ENCODE measurements around the gene PLCB1. TPM values are rescaled to one million over a fixed set of nuclear protein-coding genes. Genes with fewer than 3 reads are reported as not detected.

The PLCB1 gene
- polyA plus RNA-seq, 1 donor (not counting 4 experiments of a cell fraction or from before 2014, with no cell fraction given): 0.37 TPM

DNA sequence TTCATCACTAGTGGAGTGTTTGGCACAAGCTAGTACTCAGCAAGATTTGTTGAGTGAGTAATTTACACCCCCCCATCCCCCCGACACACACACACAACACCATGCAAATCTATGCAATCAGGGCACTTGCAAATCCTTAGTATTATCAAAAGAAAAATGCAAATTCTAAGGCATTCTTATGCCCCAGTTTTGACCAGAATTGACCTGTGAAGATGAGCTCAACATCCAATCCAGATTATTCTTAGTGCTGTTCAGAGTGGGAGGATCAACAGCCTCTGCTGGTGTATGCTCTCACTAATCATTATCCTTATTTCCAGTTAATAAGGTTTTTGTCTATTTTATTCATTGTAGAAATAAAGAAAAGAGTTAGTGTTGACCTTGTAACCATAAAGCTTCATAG is 185.4 kb downstream of the PLCB1 start:
- Histone ChIP-seq H2AFZ (ENCODE audit: control insufficient read depth, low read length) (no peak overlapping the region), H3K9me1 (ENCODE audit: control insufficient read depth, extremely low read depth, insufficient read depth, low read length) (no peaks in the 10 kb centered on the region), H3K4me1 (ENCODE audit: control insufficient read depth, extremely low read depth, insufficient read depth, low read length) (no peaks in the 10 kb centered on the region), H3K9me3 (ENCODE audit: control insufficient read depth, low read depth, low read length) (no peaks in the 10 kb centered on the region), H3K4me2 (ENCODE audit: control insufficient read depth, extremely low read depth, insufficient read depth, low read depth, low read length) (no peak overlapping the region), H3K4me3 (ENCODE audit: control insufficient read depth in 2 of 3, extremely low read depth in 1 of 3, insufficient read depth in 2 of 3, low read depth in 1 of 3, low read length in 3 of 3) (no peak overlapping the region), H3K27me3 (ENCODE audit: control insufficient read depth, extremely low read depth, insufficient read depth, low read length) (no peaks in the 10 kb centered on the region), H3K36me3 (ENCODE audit: control insufficient read depth in 2 of 2, extremely low read depth in 1 of 2, insufficient read depth in 2 of 2, low read length in 2 of 2) (no peaks in the 10 kb centered on the region), H3K9ac (ENCODE audit: control insufficient read depth, extremely low read depth, insufficient read depth, low read length) (no peak overlapping the region), H3K27ac (ENCODE audit: control insufficient read depth, insufficient read depth, low read length) (no peak overlapping the region), H3K79me2 (ENCODE audit: control insufficient read depth, insufficient read depth, low read length) (no peaks in the 10 kb centered on the region), H4K20me1 (ENCODE audit: control insufficient read depth, extremely low read depth, insufficient read depth, low read length) (no peaks in the 10 kb centered on the region)
- FAIRE-seq: no peak
- dilution Hi-C loops (cut with MboI; ENCODE audit: extremely low pct_ligation_motif_present, low sequenced_read_pairs): no loop called here
- TF ChIP-seq, protein P1, sequence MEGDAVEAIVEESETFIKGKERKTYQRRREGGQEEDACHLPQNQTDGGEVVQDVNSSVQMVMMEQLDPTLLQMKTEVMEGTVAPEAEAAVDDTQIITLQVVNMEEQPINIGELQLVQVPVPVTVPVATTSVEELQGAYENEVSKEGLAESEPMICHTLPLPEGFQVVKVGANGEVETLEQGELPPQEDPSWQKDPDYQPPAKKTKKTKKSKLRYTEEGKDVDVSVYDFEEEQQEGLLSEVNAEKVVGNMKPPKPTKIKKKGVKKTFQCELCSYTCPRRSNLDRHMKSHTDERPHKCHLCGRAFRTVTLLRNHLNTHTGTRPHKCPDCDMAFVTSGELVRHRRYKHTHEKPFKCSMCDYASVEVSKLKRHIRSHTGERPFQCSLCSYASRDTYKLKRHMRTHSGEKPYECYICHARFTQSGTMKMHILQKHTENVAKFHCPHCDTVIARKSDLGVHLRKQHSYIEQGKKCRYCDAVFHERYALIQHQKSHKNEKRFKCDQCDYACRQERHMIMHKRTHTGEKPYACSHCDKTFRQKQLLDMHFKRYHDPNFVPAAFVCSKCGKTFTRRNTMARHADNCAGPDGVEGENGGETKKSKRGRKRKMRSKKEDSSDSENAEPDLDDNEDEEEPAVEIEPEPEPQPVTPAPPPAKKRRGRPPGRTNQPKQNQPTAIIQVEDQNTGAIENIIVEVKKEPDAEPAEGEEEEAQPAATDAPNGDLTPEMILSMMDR (optimal IDR thresholded peaks at IDR 0.05 in 1 of 3, IDR thresholded peaks at IDR 0.05 in 1 of 3, conservative IDR thresholded peaks at IDR 0.05 in 1 of 3; ENCODE audit: extremely low read depth in 1 of 3, insufficient read depth in 2 of 3, low read length in 3 of 3): no peak
- TF ChIP-seq EZH2 (IDR thresholded peaks at IDR 0.05; ENCODE audit: low read length): no peak
- no peak for DNase-seq (ENCODE audit: low read depth, low spot score)

DNA sequence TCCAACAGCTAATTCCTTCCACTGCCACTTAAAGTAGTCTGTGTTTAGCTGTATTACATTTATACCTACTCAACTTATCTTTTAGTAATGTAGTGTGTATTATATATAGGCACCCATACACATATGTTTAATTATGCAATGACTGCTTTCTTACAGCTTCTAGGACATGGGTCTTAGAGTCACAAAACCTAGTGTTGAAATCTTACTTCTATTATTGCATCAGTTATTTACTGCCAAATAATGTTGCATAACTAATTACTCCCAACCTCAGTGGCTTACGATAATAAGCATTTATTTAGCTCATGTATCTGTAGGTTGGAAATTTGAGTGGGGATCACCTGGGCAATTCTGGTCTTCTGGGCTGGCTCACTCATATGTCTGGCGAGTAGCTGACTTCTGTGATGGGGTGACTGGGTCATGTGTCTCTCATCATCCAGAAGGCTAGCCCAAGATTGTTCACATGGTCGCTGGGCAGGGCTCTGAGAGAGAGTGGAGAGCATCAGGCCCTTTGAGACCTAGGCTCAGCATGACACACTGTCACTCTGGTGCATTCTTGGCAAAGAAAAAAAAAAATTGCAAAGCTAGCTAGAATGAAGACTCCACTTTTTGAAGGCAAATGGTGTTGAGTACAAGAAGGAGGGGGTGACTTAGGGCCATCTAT is 187.0 kb downstream of the PLCB1 start:
- Histone ChIP-seq H3K79me2 (ENCODE audit: control insufficient read depth, insufficient read depth, low read length) (no peaks in the 10 kb centered on the region), H4K20me1 (ENCODE audit: control insufficient read depth, extremely low read depth, insufficient read depth, low read length) (no peaks in the 10 kb centered on the region), H3K4me3 (ENCODE audit: control insufficient read depth in 2 of 3, extremely low read depth in 1 of 3, insufficient read depth in 2 of 3, low read depth in 1 of 3, low read length in 3 of 3) (no peak overlapping the region), H3K9me3 (ENCODE audit: control insufficient read depth, low read depth, low read length) (no peaks in the 10 kb centered on the region), H3K9me1 (ENCODE audit: control insufficient read depth, extremely low read depth, insufficient read depth, low read length) (no peaks in the 10 kb centered on the region), H3K4me2 (ENCODE audit: control insufficient read depth, extremely low read depth, insufficient read depth, low read depth, low read length) (no peak overlapping the region), H3K27me3 (ENCODE audit: control insufficient read depth, extremely low read depth, insufficient read depth, low read length) (no peaks in the 10 kb centered on the region), H3K4me1 (ENCODE audit: control insufficient read depth, extremely low read depth, insufficient read depth, low read length) (no peaks in the 10 kb centered on the region), H2AFZ (ENCODE audit: control insufficient read depth, low read length) (no peak overlapping the region), H3K9ac (ENCODE audit: control insufficient read depth, extremely low read depth, insufficient read depth, low read length) (no peak overlapping the region), H3K36me3 (ENCODE audit: control insufficient read depth in 2 of 2, extremely low read depth in 1 of 2, insufficient read depth in 2 of 2, low read length in 2 of 2) (no peaks in the 10 kb centered on the region), H3K27ac (ENCODE audit: control insufficient read depth, insufficient read depth, low read length) (no peak overlapping the region)
- no peak for TF ChIP-seq EZH2 (IDR thresholded peaks at IDR 0.05; ENCODE audit: low read length)
- TF ChIP-seq, protein P1 (optimal IDR thresholded peaks at IDR 0.05 in 1 of 3, IDR thresholded peaks at IDR 0.05 in 1 of 3, conservative IDR thresholded peaks at IDR 0.05 in 1 of 3; ENCODE audit: extremely low read depth in 1 of 3, insufficient read depth in 2 of 3, low read length in 3 of 3): no peak
- DNase-seq (ENCODE audit: low read depth, low spot score): no peak
- no peak for FAIRE-seq
- dilution Hi-C loops (cut with MboI; ENCODE audit: extremely low pct_ligation_motif_present, low sequenced_read_pairs): no loop called here

Measured in keratinocyte (primary cell).